ENCODE data around the gene B4GALNT1.
"Not testable (repeated sequence)": the region's sequence is repeated elsewhere in the genome, so short reads cannot be mapped to it uniquely, and the experiment has no call there.

The B4GALNT1 gene

GRCh38 chr12:57606821-57607220 is 26.2 kb downstream of the B4GALNT1 start:
- no peak for DNase-seq

- no peak for DNase-seq
These were observed 26.6 kb downstream of the B4GALNT1 start for GRCh38 chr12:57606399-57606798.

GRCh38 chr12:57605811-57606311 is 27.1 kb downstream of the B4GALNT1 start:
- no peak for DNase-seq

- no peak for DNase-seq
These were observed 27.8 kb downstream of the B4GALNT1 start for GRCh38 chr12:57604992-57605810.

DNA sequence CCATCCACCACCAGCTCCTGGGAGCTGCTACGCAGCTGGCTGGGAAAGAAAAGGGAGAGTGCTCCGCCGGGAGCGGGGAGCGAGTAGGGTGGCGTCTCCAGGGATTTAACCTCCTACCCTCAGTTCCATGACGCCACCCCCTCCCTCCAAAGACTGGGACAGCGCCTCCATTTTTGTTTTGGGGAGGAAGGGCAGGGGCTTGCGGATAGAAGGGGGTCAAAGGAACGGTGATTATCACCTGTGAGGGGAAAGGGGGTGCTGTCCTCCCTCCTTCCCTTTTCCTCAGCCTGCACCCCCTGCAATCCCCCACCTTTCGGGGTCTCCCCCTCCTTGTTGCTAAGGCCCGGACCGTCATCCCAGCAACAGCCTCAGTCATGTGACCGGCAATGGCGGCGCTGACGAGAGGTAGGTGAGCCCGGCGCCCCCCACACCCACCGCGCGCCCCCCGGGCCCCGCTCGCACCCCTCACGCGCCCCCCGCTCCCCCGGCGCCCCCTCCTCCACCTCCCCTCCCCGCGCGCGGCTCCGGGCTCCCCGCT is 28.5 kb downstream of the B4GALNT1 start, which contains the start of gene DTX3:
Gene DTX3 (plus strand): TSS at position 371 of the 538 bp plus-strand sequence. CDS start 1,694 bp downstream, outside the sequence.
- DNase-seq, result peak; percentile 53

- DNase-seq, result peak; percentile 12
These were observed 29.1 kb downstream of the B4GALNT1 start for GRCh38 chr12:57603815-57604453.

GRCh38 chr12:57603324-57603723 is 29.7 kb downstream of the B4GALNT1 start:
- DNase-seq, result no peak

DNA sequence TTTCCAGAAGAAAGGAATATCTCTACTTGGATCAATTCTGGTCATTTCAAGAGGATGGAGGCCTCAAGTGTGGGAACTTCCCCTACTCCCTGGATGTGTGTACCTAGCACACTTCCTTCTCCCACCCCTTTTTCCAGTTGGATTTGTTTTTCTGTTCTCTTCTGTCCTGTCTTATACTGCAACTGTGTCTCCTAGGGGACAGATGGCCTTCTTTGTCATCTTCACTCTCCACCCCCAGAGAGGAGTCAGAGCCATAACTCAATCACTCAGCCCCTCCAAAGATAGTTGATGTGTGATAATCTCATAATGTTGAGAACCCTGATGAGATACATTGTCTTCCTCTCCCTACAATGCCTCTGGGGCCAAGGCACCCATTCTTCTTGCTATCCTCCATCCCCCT is 30.5 kb downstream of the B4GALNT1 start:
- DNase-seq, result no peak

- DNase-seq, result no peak
These were observed 32.6 kb downstream of the B4GALNT1 start for GRCh38 chr12:57600395-57600794.

GRCh38 chr12:57593187-57593586 is 39.8 kb downstream of the B4GALNT1 start:
- DNase-seq, result no peak

DNA sequence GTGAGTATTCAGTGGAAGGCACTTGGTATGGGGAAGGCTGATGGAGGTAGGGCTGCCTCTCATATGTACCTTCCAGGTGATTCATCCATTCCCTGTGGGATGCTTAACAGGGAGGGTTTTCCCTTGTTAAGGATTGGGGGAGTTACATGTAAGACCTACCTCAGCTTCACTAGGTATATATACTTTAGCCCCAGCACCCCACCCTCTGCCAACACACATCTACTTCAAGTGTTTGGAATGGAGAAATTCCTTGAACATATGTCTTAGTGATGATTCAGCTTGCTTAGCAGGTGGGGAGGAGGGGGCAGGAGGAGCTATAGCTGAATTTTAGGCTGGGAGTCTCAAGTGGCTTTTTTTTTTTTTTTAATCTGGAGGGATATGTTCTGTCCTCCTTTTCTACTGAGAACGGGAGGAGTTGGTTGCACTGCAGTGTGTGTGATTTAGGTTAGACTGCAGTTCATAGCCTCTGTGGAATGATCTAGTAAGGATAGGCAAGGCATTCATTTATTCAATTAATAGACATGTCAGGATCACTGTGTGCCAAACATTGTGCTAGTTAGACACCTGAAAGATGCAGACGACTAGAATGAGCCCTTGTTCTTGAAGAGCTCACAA is 40.3 kb downstream of the B4GALNT1 start:
- DNase-seq, result peak; percentile 3

DNA sequence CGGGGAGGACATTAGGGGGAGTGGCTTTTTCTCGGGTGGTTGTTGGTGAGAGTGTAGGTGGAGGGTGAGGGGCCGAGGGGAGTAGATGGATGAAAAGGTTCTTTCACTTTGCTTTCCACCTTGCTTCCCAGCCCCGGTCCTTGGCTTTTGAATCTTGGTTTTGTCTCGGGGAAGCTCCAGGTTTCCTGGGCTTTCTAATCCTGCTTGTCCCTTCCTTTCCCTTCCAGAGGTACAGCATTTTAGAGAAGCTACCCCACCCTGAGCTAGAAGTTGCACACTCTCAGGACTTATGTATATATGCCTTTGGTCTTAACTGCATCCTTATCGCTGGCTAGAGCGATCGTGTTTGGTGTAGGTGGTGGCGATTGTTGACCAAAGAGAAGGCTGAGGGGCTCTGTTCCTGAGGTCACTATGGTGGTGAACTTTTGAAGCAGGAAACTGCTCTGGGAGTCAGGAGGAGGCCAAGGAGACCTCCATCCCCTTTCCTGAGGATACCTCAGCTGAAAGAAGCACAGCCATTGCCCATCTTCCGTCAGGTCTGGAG is 41.1 kb downstream of the B4GALNT1 start:
- no peak for DNase-seq

- DNase-seq, result peak; percentile 73
These were observed 41.9 kb downstream of the B4GALNT1 start, which contains the start of gene PIP4K2C for GRCh38 chr12:57590864-57591781. Gene PIP4K2C, plus strand, starts transcription at chr12:57591192. Its CDS starts 98 bp downstream, at chr12:57591290.

DNA sequence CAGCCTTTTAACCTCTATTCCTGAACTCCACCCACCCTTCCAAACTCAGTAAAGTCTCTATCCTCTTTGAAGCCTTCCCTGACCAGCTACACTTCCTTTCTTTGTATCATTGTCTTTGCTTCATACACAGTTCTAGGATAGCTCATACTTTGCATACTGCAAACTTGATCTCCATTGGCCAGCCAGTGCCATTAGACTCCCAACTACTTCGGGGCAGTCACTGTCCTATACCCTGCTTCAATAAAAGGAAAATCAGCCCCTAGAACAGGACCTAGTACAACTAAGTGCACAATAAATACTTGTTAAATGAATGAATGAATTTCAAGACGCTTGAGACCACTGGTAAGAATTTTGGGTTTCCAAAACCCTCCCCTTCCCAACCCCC is 42.5 kb downstream of the B4GALNT1 start:
- DNase-seq, result no peak

GRCh38 chr12:57588951-57589610 is 43.9 kb downstream of the B4GALNT1 start:
- not testable (repeated sequence) for DNase-seq

- no peak for DNase-seq
These were observed 46.1 kb downstream of the B4GALNT1 start for GRCh38 chr12:57586832-57587429.

DNA sequence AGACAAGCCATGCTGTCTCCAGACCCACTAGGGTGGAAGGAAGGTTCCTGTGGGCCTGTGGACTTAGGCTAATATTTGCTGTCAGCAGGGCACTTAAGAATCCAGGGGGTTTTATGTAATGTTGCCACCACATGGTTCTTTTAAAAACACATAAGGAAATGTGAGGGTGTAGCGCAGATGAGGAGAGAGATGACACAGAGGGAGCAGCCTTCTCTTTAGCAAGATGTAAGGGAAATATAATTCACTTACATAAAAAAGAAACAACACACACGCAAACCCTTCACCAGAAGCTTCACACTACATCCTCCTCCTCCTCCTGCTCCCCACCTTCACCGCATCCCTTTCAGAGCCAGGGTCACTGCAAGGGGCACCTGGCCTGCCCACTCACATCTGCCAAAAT is 46.9 kb downstream of the B4GALNT1 start:
- DNase-seq, result no peak

- no peak for DNase-seq
These were observed 47.8 kb downstream of the B4GALNT1 start for GRCh38 chr12:57585156-57585555.

DNA sequence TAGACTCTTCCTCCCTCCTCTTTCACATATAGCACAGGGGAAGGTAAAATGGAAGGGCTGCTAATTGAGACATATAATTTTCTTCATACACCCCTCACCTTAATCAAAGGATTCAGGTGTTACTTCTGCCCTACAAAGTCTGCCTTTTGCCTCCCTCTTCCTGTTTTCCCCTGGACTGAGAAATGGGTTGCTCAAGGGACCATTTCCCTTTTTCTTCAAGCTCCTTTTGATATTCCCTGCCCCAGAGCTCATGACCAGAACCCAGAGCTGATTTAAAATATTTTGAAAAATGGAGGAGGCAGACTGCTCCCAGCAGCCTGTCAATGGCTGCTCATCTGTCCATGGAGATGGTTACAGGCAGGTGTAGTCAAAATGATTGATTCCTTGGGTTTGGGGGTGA is 48.3 kb downstream of the B4GALNT1 start:
- no peak for DNase-seq

DNA sequence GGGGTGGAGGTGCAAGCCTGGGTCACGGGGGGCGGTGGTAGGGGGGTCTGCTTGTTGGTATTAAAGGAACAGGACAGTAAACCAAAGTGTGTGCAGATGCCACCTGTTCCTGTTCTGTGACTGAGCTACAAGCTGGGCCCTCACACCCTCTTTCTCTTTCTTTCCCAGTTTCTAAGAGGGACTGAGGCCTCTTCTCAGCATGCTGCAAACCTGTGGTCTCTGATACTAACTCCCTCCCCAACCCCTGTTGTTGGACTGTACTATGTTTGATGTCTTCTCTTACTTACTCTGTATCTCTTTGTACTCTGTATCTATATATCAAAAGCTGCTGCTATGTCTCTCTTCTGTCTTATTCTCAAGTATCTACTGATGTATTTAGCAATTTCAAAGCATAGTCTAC is 49.0 kb downstream of the B4GALNT1 start:
- no peak for DNase-seq
